HepG2 (cell line): ENCODE results near the gene ERF. TPM values are rescaled to one million over a fixed set of nuclear protein-coding genes. Genes with fewer than 3 reads are reported as not detected.

Experiments
- ISL2 ChIP-seq: sonication (generic); formaldehyde crosslinking; IDR thresholded peaks from 2 replicates; pipeline ENCODE4 v1.5.0; 2020; ENCODE audit warnings: missing genetic modification reagents
- KDM5B ChIP-seq: sonication (generic); formaldehyde crosslinking; IDR thresholded peaks from 2 replicates; pipeline ENCODE4 v1.4.0; 2020; ENCODE audit warnings: missing genetic modification reagents, mild to moderate bottlenecking, borderline replicate concordance
- KIAA2018 ChIP-seq: sonication (generic); formaldehyde crosslinking; IDR thresholded peaks from 2 replicates; pipeline ENCODE4 v1.5.0; 2020; ENCODE audit warnings: mild to moderate bottlenecking, missing genetic modification reagents, borderline replicate concordance
- MIER2 ChIP-seq: IDR thresholded peaks from 2 replicates; pipeline ENCODE4 v1.6.1; 2016; ENCODE audit warnings: missing biosample characterization, missing genetic modification reagents
- NFE2 ChIP-seq: sonication (generic); formaldehyde crosslinking; IDR thresholded peaks from 2 replicates; pipeline ENCODE4 v1.4.0; 2020; ENCODE audit warnings: missing genetic modification reagents
- NR2C2 ChIP-seq: sonication (generic); formaldehyde crosslinking; IDR thresholded peaks from 2 replicates; pipeline ENCODE4 v1.4.0; 2020; ENCODE audit warnings: missing genetic modification reagents, mild to moderate bottlenecking, moderate library complexity, borderline replicate concordance
- SOX6 ChIP-seq, 2 experiments: fragments of 450-650 bp in 1 of 2; sonication (generic) in 1 of 2; formaldehyde crosslinking in 1 of 2; IDR thresholded peaks; 2 replicates each; pipeline versions ENCODE4 v1.4.0 to v1.6.1; 2017 to 2020; ENCODE audit warnings: antibody characterized with exemption in 1 of 2, mild to moderate bottlenecking in 1 of 2, missing genetic modification reagents in 1 of 2
- TBX3 ChIP-seq: fragments of 450-650 bp; IDR thresholded peaks from 2 replicates; pipeline ENCODE4 v1.6.1; 2017; ENCODE audit warnings: antibody characterized with exemption, mild to moderate bottlenecking, inconsistent platforms, borderline replicate concordance
- ZBTB37 ChIP-seq: sonication (generic); formaldehyde crosslinking; IDR thresholded peaks from 2 replicates; pipeline ENCODE4 v1.4.0; 2020; ENCODE audit warnings: mild to moderate bottlenecking, missing genetic modification reagents
- ZNF225 ChIP-seq: sonication (generic); formaldehyde crosslinking; IDR thresholded peaks from 2 replicates; pipeline ENCODE4 v1.4.0; 2020; ENCODE audit warnings: mild to moderate bottlenecking, missing genetic modification reagents
- polyA plus RNA-seq, 8 experiments: library from polyadenylated mRNA; depleted of rRNA in 3 of 8; stranded (reverse) in 7 of 8; unstranded in 1 of 8; fragments of >200 nt; fragmentation: Illumina TruSeq in 4 of 8; extraction: Trizol in 4 of 8; gene quantifications; 2 replicates each; pipeline versions ENCODE4 v1.2.1 to v1.2.3, GENCODE V29; 2011 to 2016; ENCODE audit warnings: low read depth in 4 of 8, missing spikeins in 1 of 8, mixed read lengths in 1 of 8; ENCODE audit not compliant: insufficient read depth in 1 of 8
- total RNA-seq, 5 experiments: library from RNA; depleted of rRNA; stranded (reverse); fragments of >200 nt; fragmentation: Illumina TruSeq; extraction: Trizol; gene quantifications; 2 replicates each; pipeline ENCODE4 v1.2.3, GENCODE V29; 2016; ENCODE audit warnings: low read depth in 1 of 5
- TF ChIP-seq, protein P1 (sequence below): sonication (generic); formaldehyde crosslinking; IDR thresholded peaks from 2 replicates; pipeline ENCODE4; 2020; ENCODE audit warnings: missing genetic modification reagents, mild to moderate bottlenecking, borderline replicate concordance
- TF ChIP-seq, protein P2 (sequence below): sonication (generic); formaldehyde crosslinking; conservative IDR thresholded peaks from 2 replicates; pipeline ENCODE4 v1.5.0; 2020; ENCODE audit warnings: missing genetic modification reagents

Gene ERF
- total and polyA plus RNA-seq, 2 of the 13 experiments (the other 11 are each of a cell fraction or from before 2014, with no cell fraction given) = 67.1 to 69.9 TPM

DNA sequence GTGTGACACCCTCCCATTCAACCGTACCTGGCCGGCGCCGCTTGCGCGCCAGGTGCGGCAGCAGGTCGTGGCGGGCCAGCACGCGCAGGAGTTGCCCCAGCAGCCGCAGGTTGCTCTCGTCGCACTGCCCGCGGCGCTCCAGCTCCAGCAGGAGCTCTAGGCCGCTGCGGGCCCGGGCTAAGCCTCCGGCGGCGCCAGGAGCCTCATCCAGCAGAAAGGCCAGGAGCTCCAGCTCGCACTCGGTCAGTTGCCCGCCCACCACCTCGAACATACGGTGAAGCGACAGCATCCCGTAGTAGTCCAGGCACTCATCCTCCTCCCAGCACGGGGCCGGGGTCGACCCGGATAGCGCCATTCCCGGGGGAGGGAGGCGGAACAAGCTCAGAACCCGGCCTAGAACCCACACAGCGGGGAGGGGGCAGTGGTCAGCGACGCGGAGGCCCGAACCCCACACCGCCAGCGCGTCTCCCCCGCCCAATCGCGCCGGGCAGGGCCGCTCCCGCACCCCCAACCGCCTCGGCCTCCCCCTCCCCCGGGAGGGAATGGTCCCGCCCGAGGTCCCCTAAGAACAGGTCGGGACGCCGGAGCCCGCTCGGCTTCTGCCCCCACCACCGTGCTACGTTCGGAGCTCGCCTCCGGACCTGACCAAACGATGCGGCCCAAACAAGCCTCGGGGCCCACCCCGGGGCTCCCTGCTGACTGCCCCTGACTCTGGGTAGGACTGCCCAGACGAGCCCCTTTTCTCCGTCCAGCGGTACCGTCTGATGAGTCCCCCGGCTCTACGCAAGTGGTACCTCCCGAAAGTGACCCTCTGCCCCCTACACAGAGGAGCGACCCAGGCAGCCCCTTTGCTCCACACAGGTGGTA, 38.0 kb downstream of the ERF start (continued):
- TF ChIP-seq SOX6 (IDR thresholded peaks at IDR 0.05) (no peak), SOX6 (CRISPR knock-in tag; IDR thresholded peaks at IDR 0.05) (no peak), TBX3 (no peak), KIAA2018 (CRISPR knock-in tag) (no peak), ISL2 (CRISPR knock-in tag) (0 out of 2 replicates have a peak, but pooled peaks have one; percentile 37), ZBTB37 (no peak), NR2C2 (CRISPR knock-in tag) (no peak), MIER2 (no peak), KDM5B (CRISPR knock-in tag) (peak; percentile 28; the same call in 1 of the 2 replicates), NFE2 (CRISPR knock-in tag) (no peak), ZNF225 (CRISPR knock-in tag) (0 out of 2 replicates have a peak, but pooled peaks have one; percentile 22)
- TF ChIP-seq, protein P1, sequence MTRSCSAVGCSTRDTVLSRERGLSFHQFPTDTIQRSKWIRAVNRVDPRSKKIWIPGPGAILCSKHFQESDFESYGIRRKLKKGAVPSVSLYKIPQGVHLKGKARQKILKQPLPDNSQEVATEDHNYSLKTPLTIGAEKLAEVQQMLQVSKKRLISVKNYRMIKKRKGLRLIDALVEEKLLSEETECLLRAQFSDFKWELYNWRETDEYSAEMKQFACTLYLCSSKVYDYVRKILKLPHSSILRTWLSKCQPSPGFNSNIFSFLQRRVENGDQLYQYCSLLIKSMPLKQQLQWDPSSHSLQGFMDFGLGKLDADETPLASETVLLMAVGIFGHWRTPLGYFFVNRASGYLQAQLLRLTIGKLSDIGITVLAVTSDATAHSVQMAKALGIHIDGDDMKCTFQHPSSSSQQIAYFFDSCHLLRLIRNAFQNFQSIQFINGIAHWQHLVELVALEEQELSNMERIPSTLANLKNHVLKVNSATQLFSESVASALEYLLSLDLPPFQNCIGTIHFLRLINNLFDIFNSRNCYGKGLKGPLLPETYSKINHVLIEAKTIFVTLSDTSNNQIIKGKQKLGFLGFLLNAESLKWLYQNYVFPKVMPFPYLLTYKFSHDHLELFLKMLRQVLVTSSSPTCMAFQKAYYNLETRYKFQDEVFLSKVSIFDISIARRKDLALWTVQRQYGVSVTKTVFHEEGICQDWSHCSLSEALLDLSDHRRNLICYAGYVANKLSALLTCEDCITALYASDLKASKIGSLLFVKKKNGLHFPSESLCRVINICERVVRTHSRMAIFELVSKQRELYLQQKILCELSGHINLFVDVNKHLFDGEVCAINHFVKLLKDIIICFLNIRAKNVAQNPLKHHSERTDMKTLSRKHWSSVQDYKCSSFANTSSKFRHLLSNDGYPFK (CRISPR knock-in tag) = no peak
- TF ChIP-seq, protein P2, sequence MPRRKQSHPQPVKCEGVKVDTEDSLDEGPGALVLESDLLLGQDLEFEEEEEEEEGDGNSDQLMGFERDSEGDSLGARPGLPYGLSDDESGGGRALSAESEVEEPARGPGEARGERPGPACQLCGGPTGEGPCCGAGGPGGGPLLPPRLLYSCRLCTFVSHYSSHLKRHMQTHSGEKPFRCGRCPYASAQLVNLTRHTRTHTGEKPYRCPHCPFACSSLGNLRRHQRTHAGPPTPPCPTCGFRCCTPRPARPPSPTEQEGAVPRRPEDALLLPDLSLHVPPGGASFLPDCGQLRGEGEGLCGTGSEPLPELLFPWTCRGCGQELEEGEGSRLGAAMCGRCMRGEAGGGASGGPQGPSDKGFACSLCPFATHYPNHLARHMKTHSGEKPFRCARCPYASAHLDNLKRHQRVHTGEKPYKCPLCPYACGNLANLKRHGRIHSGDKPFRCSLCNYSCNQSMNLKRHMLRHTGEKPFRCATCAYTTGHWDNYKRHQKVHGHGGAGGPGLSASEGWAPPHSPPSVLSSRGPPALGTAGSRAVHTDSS (CRISPR knock-in tag) = no peak
